Measurements from ENCODE around the gene POLR3E. TPM values are rescaled to one million over a fixed set of nuclear protein-coding genes. Genes with fewer than 3 reads are reported as not detected.

POLR3E gene
- total RNA-seq, 6 experiments from 2014 or later: 31.6 to 36.3 (median 32.6) TPM

- peak overlapping the region; percentile 90 for H3K27ac Mint-ChIP-seq
- TF ChIP-seq, protein P1, sequence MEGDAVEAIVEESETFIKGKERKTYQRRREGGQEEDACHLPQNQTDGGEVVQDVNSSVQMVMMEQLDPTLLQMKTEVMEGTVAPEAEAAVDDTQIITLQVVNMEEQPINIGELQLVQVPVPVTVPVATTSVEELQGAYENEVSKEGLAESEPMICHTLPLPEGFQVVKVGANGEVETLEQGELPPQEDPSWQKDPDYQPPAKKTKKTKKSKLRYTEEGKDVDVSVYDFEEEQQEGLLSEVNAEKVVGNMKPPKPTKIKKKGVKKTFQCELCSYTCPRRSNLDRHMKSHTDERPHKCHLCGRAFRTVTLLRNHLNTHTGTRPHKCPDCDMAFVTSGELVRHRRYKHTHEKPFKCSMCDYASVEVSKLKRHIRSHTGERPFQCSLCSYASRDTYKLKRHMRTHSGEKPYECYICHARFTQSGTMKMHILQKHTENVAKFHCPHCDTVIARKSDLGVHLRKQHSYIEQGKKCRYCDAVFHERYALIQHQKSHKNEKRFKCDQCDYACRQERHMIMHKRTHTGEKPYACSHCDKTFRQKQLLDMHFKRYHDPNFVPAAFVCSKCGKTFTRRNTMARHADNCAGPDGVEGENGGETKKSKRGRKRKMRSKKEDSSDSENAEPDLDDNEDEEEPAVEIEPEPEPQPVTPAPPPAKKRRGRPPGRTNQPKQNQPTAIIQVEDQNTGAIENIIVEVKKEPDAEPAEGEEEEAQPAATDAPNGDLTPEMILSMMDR (IDR thresholded peaks at IDR 0.05): no peak
- H3K9me3 Mint-ChIP-seq: no peaks in the 10 kb centered on the region
- DNase-seq: peak; percentile 12
- peaks cover 3% of the 10 kb centered on the region; the same call in 1 of the 2 replicates for H3K27me3 Mint-ChIP-seq (ENCODE audit: insufficient read depth)
- H3K36me3 Mint-ChIP-seq (ENCODE audit: low read depth): peaks cover 28% of the 10 kb centered on the region
- peaks cover 58% of the 10 kb centered on the region for H3K4me1 Mint-ChIP-seq (ENCODE audit: low read depth)
- peak overlapping the region; percentile 97 for H3K4me3 Mint-ChIP-seq
Measured at GRCh38 chr16:22373662-22374310, 76.6 kb downstream of the POLR3E start.

- peaks cover 28% of the 10 kb centered on the region for H3K36me3 Mint-ChIP-seq (ENCODE audit: low read depth)
- H3K27me3 Mint-ChIP-seq (ENCODE audit: insufficient read depth): peaks cover 3% of the 10 kb centered on the region; the same call in 1 of the 2 replicates
- H3K9me3 Mint-ChIP-seq: no peaks in the 10 kb centered on the region
- peak; percentile 97 for DNase-seq
- peak within 1 kb of the TSS; percentile 90 for H3K27ac Mint-ChIP-seq
- H3K4me3 Mint-ChIP-seq: peak within 1 kb of the TSS; percentile 97
- TF ChIP-seq, protein P1 (IDR thresholded peaks at IDR 0.05): no peak
- H3K4me1 Mint-ChIP-seq (ENCODE audit: low read depth): peaks cover 51% of the 10 kb centered on the region
Measured at GRCh38 chr16:22374311-22375116, 77.3 kb downstream of the POLR3E start, which contains the start of gene CDR2. Gene CDR2, minus strand, starts transcription at chr16:22374619. Its CDS starts 310 bp downstream, at chr16:22374309.

DNA sequence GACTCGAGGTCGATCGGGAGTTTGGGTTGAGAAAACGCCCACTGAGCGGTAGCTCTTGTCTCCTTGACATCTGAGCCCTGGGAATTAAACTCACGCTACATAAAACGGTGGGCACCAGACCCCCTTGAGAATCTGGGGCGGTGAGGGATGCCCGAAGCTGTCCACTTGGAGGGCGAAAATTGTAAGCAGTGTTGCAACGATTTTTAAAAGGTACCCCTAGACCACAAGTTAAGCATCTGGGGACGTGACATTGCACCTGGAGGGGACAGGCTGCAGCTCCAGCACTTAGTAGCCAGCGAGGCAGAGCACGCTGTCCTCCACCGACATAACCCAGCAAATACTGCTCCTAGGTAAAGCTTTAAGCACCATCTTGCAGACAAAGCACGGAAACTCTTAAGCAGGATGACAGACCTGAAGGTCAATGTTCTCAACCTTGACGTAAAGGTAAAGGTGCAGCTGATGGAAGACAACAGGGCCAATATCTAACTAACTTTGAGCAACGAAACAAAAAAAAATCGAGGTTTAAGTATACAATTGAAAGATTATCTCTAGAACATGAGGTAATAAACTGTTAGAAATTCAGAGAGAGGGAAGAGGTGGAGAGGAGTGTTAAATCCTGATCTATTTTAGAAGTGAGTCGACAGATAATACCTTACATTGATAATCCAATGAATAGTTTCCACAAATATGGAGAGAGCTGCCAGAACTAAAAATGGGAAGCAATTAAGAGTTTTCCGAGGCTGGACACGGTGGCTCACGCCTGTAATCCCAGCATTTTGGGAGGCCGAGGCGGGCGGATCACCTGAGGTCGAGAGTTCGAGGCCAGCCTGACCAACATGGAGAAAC, 78.1 kb downstream of the POLR3E start:
- TF ChIP-seq, protein P1 (IDR thresholded peaks at IDR 0.05): no peak
- Mint-ChIP-seq H3K9me3 (no peaks in the 10 kb centered on the region), H3K36me3 (ENCODE audit: low read depth) (peaks cover 28% of the 10 kb centered on the region), H3K27ac (peak overlapping the region; percentile 90), H3K4me3 (peak overlapping the region; percentile 97), H3K4me1 (ENCODE audit: low read depth) (peaks cover 43% of the 10 kb centered on the region), H3K27me3 (ENCODE audit: insufficient read depth) (peaks cover 3% of the 10 kb centered on the region; the same call in 1 of the 2 replicates)
- no peak for DNase-seq

DNA sequence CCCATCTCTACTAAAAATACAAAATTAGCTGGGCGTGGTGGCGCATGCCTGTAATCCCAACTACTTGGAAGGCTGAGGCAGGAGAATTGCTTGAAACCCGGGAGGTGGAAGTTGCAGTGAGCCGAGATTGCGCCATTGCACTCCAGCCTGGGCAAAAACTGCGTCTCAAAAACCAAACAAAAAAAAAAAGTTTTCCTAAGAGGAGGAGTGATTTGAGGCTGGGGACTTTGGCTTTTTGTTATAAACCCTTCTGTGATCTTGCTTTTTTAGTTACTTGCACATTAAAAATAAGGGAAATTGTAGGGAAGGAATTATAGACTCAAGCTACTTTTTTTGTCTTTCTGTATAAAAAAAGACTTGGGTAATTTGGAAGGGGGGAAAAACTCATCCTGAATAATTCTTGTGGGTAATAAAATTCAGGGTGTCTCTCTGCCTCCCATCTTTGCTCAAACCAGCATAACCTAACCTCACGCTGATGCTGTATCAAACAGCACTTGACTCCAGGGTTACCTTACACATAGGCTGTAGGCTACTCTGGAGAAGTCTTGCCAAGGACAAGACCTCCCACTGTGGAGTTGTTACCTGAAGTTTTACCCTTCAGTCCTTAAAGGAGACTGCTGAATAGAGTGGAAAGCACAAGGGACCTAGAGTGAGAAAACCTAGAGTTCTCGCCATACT, 78.9 kb downstream of the POLR3E start:
- Mint-ChIP-seq H3K27ac (no peak overlapping the region), H3K4me3 (no peak overlapping the region), H3K4me1 (ENCODE audit: low read depth) (peaks cover 35% of the 10 kb centered on the region), H3K36me3 (ENCODE audit: low read depth) (peaks cover 27% of the 10 kb centered on the region), H3K27me3 (ENCODE audit: insufficient read depth) (peaks cover 3% of the 10 kb centered on the region; the same call in 1 of the 2 replicates), H3K9me3 (no peaks in the 10 kb centered on the region)
- no peak for DNase-seq
- TF ChIP-seq, protein P1 (IDR thresholded peaks at IDR 0.05): no peak

DNA sequence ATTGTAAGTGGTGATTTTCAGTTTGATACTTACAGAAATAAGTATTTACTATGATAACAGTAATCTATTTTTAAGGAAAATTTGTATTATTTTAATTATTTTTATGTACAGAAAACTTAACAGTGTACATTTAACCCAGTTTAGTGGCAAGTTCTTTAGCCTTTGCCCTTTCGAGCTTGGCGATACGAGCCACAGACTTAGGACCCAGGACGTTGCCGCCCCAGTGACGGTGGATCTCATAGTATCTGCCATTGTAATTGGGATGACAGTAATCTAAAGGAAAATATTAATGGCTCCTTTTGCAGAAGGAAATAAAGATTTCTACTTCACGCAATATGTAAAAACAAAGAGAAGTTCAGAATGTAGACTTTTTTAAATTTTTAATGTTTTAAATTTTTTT, 82.4 kb downstream of the POLR3E start:
- Mint-ChIP-seq H3K27me3 (ENCODE audit: insufficient read depth) (no peaks in the 10 kb centered on the region; the same call in 1 of the 2 replicates), H3K4me3 (no peak overlapping the region), H3K4me1 (ENCODE audit: low read depth) (peaks cover 10% of the 10 kb centered on the region), H3K9me3 (no peaks in the 10 kb centered on the region), H3K27ac (no peak overlapping the region), H3K36me3 (ENCODE audit: low read depth) (no peaks in the 10 kb centered on the region)
- no peak for DNase-seq
- TF ChIP-seq, protein P1 (IDR thresholded peaks at IDR 0.05): no peak

Data from HFFc6 (cell line).